HCT116 (cell line): ENCODE measurements around the gene GRIPAP1. TPM values are rescaled to one million over a fixed set of nuclear protein-coding genes. Genes with fewer than 3 reads are reported as not detected.

Source experiments
- ATAC-seq: fragments of 200-7000 bp; cut with Tn5 transposase; 2 replicates; pipeline ENCODE4 v1.9.1; 2020; ENCODE audit warnings: mild to moderate bottlenecking, moderate library complexity
- BruUV-seq: library from RNA; stranded (reverse); fragments of 400-500 nt; replicated peaks from 2 replicates; lab custom pipeline; 2021; lab: Mats Ljungman, UMichigan
- CTCF ChIA-PET: fragments of 300-600 bp; sonication (Branson Sonifier 250); formaldehyde crosslinking; loops from one replicate; lab custom pipeline; 2021; ENCODE audit warnings: antibody characterized with exemption; lab: Charles Lee
- POLR2A ChIA-PET: fragments of 300-600, 350-600 bp; sonication (Branson Sonifier 250); formaldehyde crosslinking; loops from one replicate; lab custom pipeline; 2021; ENCODE audit warnings: antibody characterized with exemption; lab: Charles Lee
- RAD21 ChIA-PET, 2 experiments: fragments of 300-600 bp; sonication (Branson Sonifier 250); formaldehyde crosslinking; loops; one replicate each; lab custom pipeline; 2023; ENCODE audit warnings: low total read pairs in 2 of 2; ENCODE audit not compliant: uncharacterized antibody in 2 of 2, unreplicated experiment in 2 of 2, low non-redundant PET in 1 of 2; lab: Charles Lee
- DNase-seq: peaks from one replicate; pipeline ENCODE4 v3.0.0-alpha.2; 2010; ENCODE audit warnings: low read depth, low spot score
- H2AFZ ChIP-seq: fragments of 200-600 bp; shearing (Covaris generic), sonication (generic); 2 replicates; pipeline ENCODE4 v1.6.1; 2017; ENCODE audit warnings: low read depth, mixed run types, mixed read lengths, antibody characterized with exemption, low read length; ENCODE audit not compliant: poor library complexity, severe bottlenecking
- H3K27ac ChIP-seq: 2 replicates; pipeline ENCODE4 v1.5.1; 2012; ENCODE audit warnings: low read depth, low read length
- H3K27me3 ChIP-seq: fragments of 200-600 bp; sonication (generic); 2 replicates; pipeline ENCODE4 v1.6.1; 2016; ENCODE audit warnings: mixed run types, low read length, mixed read lengths; ENCODE audit not compliant: insufficient read depth
- H3K36me3 ChIP-seq, 2 experiments: fragments of 200-500 bp in 1 of 2; fragments of 200-600 bp in 1 of 2; sonication (Bioruptor generic) in 1 of 2; sonication (generic) in 1 of 2; 2 replicates each; pipeline versions ENCODE4 v1.5.1 to v1.6.1; 2014 to 2016; ENCODE audit warnings: low read length in 2 of 2, inconsistent platforms in 1 of 2, mixed read lengths in 1 of 2, mixed run types in 1 of 2; ENCODE audit not compliant: insufficient read depth in 2 of 2, control insufficient read depth in 1 of 2
- H3K4me1 ChIP-seq, 2 experiments: fragments of 200-600 bp in 1 of 2; sonication (generic) in 1 of 2; 2 replicates each; pipeline versions ENCODE4 v1.5.1 to v1.6.1; 2012 to 2017; ENCODE audit warnings: low read length in 2 of 2, inconsistent platforms in 1 of 2, mild to moderate bottlenecking in 1 of 2, mixed read lengths in 1 of 2, mixed run types in 1 of 2, moderate library complexity in 1 of 2; ENCODE audit not compliant: insufficient read depth in 2 of 2, control insufficient read depth in 1 of 2
- H3K4me2 ChIP-seq: fragments of 200-600 bp; sonication (generic); 2 replicates; pipeline ENCODE4 v1.6.1; 2017; ENCODE audit warnings: mixed run types, low read length, mixed read lengths
- H3K4me3 ChIP-seq, 2 experiments: fragments of 200-600 bp in 1 of 2; sonication (generic) in 1 of 2; replicated peaks in 1 of 2; 2 replicates each; pipeline ENCODE4 v1.5.1; 2011 to 2016; ENCODE audit warnings: low read length in 2 of 2, control low read depth in 1 of 2, low read depth in 1 of 2, mild to moderate bottlenecking in 1 of 2, mixed read lengths in 1 of 2, mixed run types in 1 of 2
- H3K79me2 ChIP-seq: fragments of 200-600 bp; sonication (generic); 2 replicates; pipeline ENCODE4 v1.6.1; 2017; ENCODE audit warnings: mild to moderate bottlenecking, mixed run types, low read length, moderate library complexity, mixed read lengths; ENCODE audit not compliant: insufficient read depth
- H3K9ac ChIP-seq: fragments of 200-600 bp; sonication (generic); 2 replicates; pipeline ENCODE4 v1.6.1; 2016; ENCODE audit warnings: low read length, mixed read lengths
- H3K9me2 ChIP-seq: fragments of 200-600 bp; sonication (generic), shearing (Covaris generic); 2 replicates; pipeline ENCODE4 v1.6.1; 2017; ENCODE audit warnings: mixed run types, mild to moderate bottlenecking, moderate library complexity; ENCODE audit not compliant: insufficient read depth
- H3K9me3 ChIP-seq, 2 experiments: fragments of 200-500 bp in 1 of 2; fragments of 200-600 bp in 1 of 2; sonication (Bioruptor generic) in 1 of 2; sonication (generic) in 1 of 2; 2 replicates each; pipeline ENCODE4 v1.6.1; 2014 to 2017; ENCODE audit warnings: low read length in 2 of 2, mixed read lengths in 2 of 2, inconsistent platforms in 1 of 2, low read depth in 1 of 2, mild to moderate bottlenecking in 1 of 2, mixed run types in 1 of 2, moderate library complexity in 1 of 2; ENCODE audit not compliant: control insufficient read depth in 1 of 2, insufficient read depth in 1 of 2
- H4K20me1 ChIP-seq: fragments of 200-600 bp; sonication (generic), shearing (Covaris generic); 2 replicates; pipeline ENCODE4 v1.6.1; 2017; ENCODE audit warnings: mixed run types, mild to moderate bottlenecking, moderate library complexity; ENCODE audit not compliant: insufficient read depth
- CBX3 ChIP-seq: IDR thresholded peaks from 2 replicates; pipeline ENCODE4 v1.6.1; 2012; ENCODE audit warnings: low read depth
- EZH2phosphoT487 ChIP-seq: fragments of 200-600 bp; IDR thresholded peaks from 2 replicates; pipeline ENCODE4 v1.6.1; 2018; ENCODE audit warnings: antibody characterized with exemption, borderline replicate concordance
- JUND ChIP-seq: IDR thresholded peaks from 2 replicates; pipeline ENCODE4 v1.6.1; 2012
- MAX ChIP-seq: IDR thresholded peaks from 2 replicates; pipeline ENCODE4 v1.6.1; 2012
- REST ChIP-seq: IDR thresholded peaks from 2 replicates; pipeline ENCODE4 v1.6.1; 2012; ENCODE audit warnings: low read depth
- SRF ChIP-seq: IDR thresholded peaks from 2 replicates; pipeline ENCODE4 v1.6.1; 2012; ENCODE audit warnings: low read depth
- YY1 ChIP-seq: IDR thresholded peaks from 2 replicates; pipeline ENCODE4 v1.6.1; 2011; ENCODE audit warnings: low read length, low read depth, moderate library complexity, mild to moderate bottlenecking; ENCODE audit not compliant: insufficient replicate concordance; ENCODE audit errors: extremely low read depth
- ZFX ChIP-seq: fragments of 450-650 bp; IDR thresholded peaks from 2 replicates; pipeline ENCODE4 v1.6.1; 2017
- ZNF274 ChIP-seq: fragments of 200-500 bp; sonication (Bioruptor generic); IDR thresholded peaks from 2 replicates; pipeline ENCODE4 v1.6.1; 2014; ENCODE audit warnings: mild to moderate bottlenecking, low read depth, low read length, inconsistent platforms
- intact Hi-C: fragments of 100-400 bp; cut with micrococcal nuclease; formaldehyde crosslinking; loops from 2 replicates; pipeline ENCODE4 v1.10.0; 2022
- total RNA-seq: library from RNA; stranded (reverse); gene quantifications from one replicate; pipeline ENCODE4 v1.2.1, GENCODE V29; 2021; ENCODE audit not compliant: unreplicated experiment

Gene GRIPAP1
- total RNA-seq, 1 experiment from 2014 or later, result 39.4 TPM

DNA sequence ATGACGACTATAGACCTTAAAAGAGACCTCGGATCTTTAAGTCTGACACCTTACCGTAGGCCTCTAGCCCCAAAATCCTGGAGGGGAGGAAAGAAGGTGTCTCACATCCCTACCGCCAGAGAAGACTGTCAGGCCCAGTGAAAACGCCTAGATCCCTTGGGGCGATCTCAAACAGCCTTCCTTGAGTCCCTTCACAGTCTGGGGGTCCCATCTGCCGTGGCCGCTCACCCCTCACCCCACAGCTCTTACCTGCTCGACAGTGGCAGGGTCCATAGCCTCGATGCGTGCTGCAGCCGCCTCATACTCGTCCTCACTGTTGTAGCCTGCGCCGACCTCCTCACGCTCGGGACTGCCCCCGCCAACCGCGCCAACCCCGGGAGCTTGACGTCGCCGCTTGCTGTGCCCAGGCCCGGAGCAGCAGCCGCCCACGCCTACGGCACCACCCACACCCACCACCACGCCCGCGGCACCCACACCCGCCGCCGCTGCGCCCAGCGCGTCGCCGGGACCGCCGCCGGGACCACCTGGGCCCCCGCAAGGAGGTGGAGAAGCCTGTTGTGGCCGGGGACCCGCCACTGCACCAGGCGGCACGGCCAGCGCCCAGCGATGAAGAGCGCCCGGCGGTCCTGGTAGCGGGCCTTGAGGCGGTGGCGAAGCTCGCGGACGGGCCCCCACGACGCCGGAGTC is 45.2 kb downstream of the GRIPAP1 start:
- Histone ChIP-seq H3K27me3 (no peaks in the 10 kb centered on the region), H3K36me3 (peaks cover 7 to 14% of the 10 kb centered on the region in 2 experiments; a peak in 2 of 4 replicates), H3K4me1 (peaks cover 11 to 18% of the 10 kb centered on the region in 2 experiments), H3K9ac (peak overlapping the region; percentile 90), H3K4me2 (peak overlapping the region; percentile 84), H2AFZ (no peak overlapping the region), H3K9me2 (no peaks in the 10 kb centered on the region), H3K79me2 (peaks cover 53% of the 10 kb centered on the region), H3K27ac (peak overlapping the region; percentile 93), H3K9me3 (no peaks in the 10 kb centered on the region), H3K4me3 (peak overlapping the region; percentile 76 to 77), H4K20me1 (no peaks in the 10 kb centered on the region)
- POLR2A ChIA-PET, result no interaction called here
- ATAC-seq (peak; percentile 1; the same call in 1 of the 2 replicates), DNase-seq (no peak)
- TF ChIP-seq CBX3 (no peak), ZFX (0 out of 2 replicates have a peak, but pooled peaks have one; percentile 23), JUND (no peak)
- no TSS peak for BruUV-seq
- CTCF ChIA-PET, result no interaction called here
- RAD21 ChIA-PET, result no interaction called here
- intact Hi-C loops, result loop anchor here (2.0 kb wide), 1 partner anchor 38 kb away; the partner anchor contains the start of gene PIM2

DNA sequence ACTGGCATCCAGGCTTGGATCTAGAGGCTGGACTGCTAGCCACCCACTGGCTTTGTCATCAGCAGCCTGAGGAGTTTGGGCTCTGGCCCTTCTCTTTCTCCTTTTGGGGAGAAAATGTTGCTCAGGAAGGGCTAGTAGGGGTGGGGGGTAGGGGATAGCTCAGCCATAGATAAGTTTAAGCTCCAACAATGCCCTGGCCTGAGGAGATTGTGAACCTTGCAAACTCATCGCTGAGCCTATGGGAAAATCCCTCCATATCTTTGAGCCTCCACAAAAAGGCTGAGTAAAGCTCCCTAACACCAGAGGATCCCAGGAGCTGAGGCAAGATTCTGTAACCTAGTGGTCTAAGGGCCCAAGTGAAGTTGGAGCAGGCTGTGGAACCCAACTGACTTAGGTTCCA is 53.5 kb downstream of the GRIPAP1 start:
- Histone ChIP-seq H3K9me2 (no peaks in the 10 kb centered on the region), H3K4me3 (no peak overlapping the region), H3K4me2 (no peak overlapping the region), H3K79me2 (peaks cover 52% of the 10 kb centered on the region), H3K9me3 (no peaks in the 10 kb centered on the region), H3K27ac (no peak overlapping the region), H2AFZ (no peak overlapping the region)
- ChIA-PET CTCF (no interaction called here), POLR2A (no interaction called here)
- DNase-seq, result no peak
- intact Hi-C loops, result loop anchor here (5.0 kb wide), 1 partner anchor 301 kb away; no protein-coding TSS in a partner anchor
- no peak for TF ChIP-seq MAX
- no peak for TF ChIP-seq SRF
- no peak for TF ChIP-seq EZH2phosphoT487
- no peak for TF ChIP-seq REST
- TF ChIP-seq YY1, result no peak
- TF ChIP-seq ZNF274, result no peak
- TF ChIP-seq, all 23 proteins: peak for 0
- no peak overlapping the region for H3K9ac ChIP-seq
- RAD21 ChIA-PET, result no interaction called here
- H3K4me1 ChIP-seq, result no peaks in the 10 kb centered on the region
- no peak for ATAC-seq
- no peaks in the 10 kb centered on the region for H4K20me1 ChIP-seq
- no peaks in the 10 kb centered on the region for H3K27me3 ChIP-seq
- no TSS peak for BruUV-seq
- no peaks in the 10 kb centered on the region for H3K36me3 ChIP-seq
